ENCODE results near the gene APOB. TPM values are rescaled to one million over a fixed set of nuclear protein-coding genes. Genes with fewer than 3 reads are reported as not detected.

The APOB gene
- polyA plus RNA-seq, 1 of the 3 experiments (the other 2 are of a cell fraction): not detected

DNA sequence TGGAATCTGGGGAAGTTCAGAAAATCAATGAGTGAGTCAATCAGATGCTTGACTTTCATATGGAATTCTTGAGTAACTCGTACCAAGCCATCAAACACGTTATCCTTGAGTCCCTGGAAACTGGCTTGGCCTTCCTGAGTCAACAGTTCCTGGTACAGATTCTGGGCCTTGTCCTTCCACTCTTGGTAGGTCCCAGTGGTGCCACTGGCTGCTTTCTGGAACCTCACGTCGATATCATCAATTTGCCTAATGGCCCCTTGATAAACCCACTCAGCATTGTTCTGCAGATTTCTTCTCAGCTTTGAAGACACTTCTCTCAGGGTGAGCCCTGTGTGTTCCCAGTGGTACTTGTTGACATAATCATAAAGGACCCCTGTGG, 41.1 kb downstream of the APOB start:
- POLR2A ChIA-PET: no interaction called here

DNA sequence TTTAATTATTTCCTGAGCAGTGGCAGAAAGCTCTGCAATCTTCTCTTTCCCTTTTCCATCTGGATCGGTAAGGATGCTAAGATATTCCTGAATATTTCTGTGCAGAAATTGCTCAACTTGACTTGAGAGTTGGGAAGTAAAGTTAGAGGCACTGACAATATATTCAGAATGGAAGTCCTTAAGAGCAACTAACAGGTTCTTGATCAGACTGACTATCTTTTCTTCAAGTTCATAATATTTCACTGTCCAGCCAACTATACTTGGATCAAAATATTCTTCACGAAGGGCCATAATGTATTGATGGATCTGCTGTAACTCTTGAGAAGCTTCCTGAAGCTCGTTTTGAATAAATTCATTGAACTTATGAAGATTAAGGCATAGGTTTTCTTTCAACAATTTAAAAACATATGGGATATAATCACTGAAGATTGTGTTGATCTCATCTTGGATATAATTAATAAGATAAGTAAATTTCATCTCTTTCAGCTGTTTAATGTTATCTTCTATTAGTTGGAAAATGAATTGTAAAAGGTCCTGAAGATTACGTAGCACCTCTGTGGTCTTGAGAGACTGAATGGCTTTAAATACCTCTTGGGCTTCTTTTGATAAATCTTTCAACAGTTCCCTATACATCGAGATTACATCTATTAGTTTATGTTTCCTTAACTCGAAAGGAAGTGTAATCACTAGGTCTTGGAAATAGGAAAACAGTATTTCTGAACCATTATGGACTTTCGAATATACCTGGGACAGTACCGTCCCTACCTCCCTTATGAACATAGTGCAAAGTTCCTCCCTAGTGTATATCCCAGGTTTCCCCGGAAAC, 41.7 kb downstream of the APOB start:
- CTCF ChIA-PET: interaction anchor here (1.1 to 2.4 kb wide), 2 partner anchors 39 to 341 kb away, joined by 3 to 6 read pairs; no protein-coding TSS in a partner anchor
- Histone ChIP-seq H3K9me3 (no peaks in the 10 kb centered on the region), H3K4me3 (ENCODE audit: low read depth in 2 of 2, low read length in 1 of 2) (no peak overlapping the region), H3K9me2 (no peaks in the 10 kb centered on the region), H3K79me2 (ENCODE audit: insufficient read depth) (no peaks in the 10 kb centered on the region), H3K9ac (no peak overlapping the region), H3K27me3 (ENCODE audit: insufficient read depth) (no peaks in the 10 kb centered on the region), H3K36me3 (replicated peaks in 1 of 2; ENCODE audit: control insufficient read depth in 1 of 2, insufficient read depth in 2 of 2, low read length in 1 of 2) (no peaks in the 10 kb centered on the region), H3K27ac (ENCODE audit: low read depth in 2 of 2, low read length in 1 of 2) (no peak overlapping the region), H3K4me2 (no peak overlapping the region), H4K20me1 (ENCODE audit: insufficient read depth) (no peaks in the 10 kb centered on the region), H3K4me1 (ENCODE audit: control insufficient read depth in 1 of 2, insufficient read depth in 2 of 2, low read depth in 1 of 2, low read length in 1 of 2) (peaks cover 0 to 3% of the 10 kb centered on the region in 2 experiments; a peak in 2 of 4 replicates), H3F3A (replicated peaks; ENCODE audit: insufficient read depth) (no peaks in the 10 kb centered on the region), H2AFZ (ENCODE audit: low read depth) (no peak overlapping the region)
- POLR2A ChIA-PET: no interaction called here
- WGBS (ENCODE audit: low lambda C conversion rate): 25% methylated on average over 9 of the region's 9 CpGs
- DNase-seq: no peak
- TF ChIP-seq TAF1 (IDR thresholded peaks at IDR 0.05; ENCODE audit: borderline replicate concordance, low read depth, low read length): no peak
- no peak for TF ChIP-seq NRF1 (IDR thresholded peaks at IDR 0.05; ENCODE audit: low read depth, low read length)
- TF ChIP-seq POLR2AphosphoS5 (IDR thresholded peaks at IDR 0.05; ENCODE audit: low read depth, low read length): no peak
- TF ChIP-seq EP300 (IDR thresholded peaks at IDR 0.05; ENCODE audit: borderline replicate concordance in 1 of 2, low read depth in 1 of 2, low read length in 1 of 2): no peak
- TF ChIP-seq, protein P1, sequence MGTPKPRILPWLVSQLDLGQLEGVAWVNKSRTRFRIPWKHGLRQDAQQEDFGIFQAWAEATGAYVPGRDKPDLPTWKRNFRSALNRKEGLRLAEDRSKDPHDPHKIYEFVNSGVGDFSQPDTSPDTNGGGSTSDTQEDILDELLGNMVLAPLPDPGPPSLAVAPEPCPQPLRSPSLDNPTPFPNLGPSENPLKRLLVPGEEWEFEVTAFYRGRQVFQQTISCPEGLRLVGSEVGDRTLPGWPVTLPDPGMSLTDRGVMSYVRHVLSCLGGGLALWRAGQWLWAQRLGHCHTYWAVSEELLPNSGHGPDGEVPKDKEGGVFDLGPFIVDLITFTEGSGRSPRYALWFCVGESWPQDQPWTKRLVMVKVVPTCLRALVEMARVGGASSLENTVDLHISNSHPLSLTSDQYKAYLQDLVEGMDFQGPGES (IDR thresholded peaks at IDR 0.05; ENCODE audit: low read depth, low read length): no peak
- no peak for TF ChIP-seq FOSL2 (IDR thresholded peaks at IDR 0.05; ENCODE audit: borderline replicate concordance, low read depth)
- no peak for TF ChIP-seq SIN3A (IDR thresholded peaks at IDR 0.05; ENCODE audit: borderline replicate concordance, low read depth, low read length)
- no peak for TF ChIP-seq GABPA (IDR thresholded peaks at IDR 0.05; ENCODE audit: low read depth)
- TF ChIP-seq EZH2phosphoT487 (IDR thresholded peaks at IDR 0.05; ENCODE audit: borderline replicate concordance, low read depth): no peak
- TF ChIP-seq FOXM1 (IDR thresholded peaks at IDR 0.05; ENCODE audit: low read depth): no peak
- TF ChIP-seq TCF12 (IDR thresholded peaks at IDR 0.05): no peak
- TF ChIP-seq, protein P2, sequence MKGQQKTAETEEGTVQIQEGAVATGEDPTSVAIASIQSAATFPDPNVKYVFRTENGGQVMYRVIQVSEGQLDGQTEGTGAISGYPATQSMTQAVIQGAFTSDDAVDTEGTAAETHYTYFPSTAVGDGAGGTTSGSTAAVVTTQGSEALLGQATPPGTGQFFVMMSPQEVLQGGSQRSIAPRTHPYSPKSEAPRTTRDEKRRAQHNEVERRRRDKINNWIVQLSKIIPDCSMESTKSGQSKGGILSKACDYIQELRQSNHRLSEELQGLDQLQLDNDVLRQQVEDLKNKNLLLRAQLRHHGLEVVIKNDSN (IDR thresholded peaks at IDR 0.05; ENCODE audit: borderline replicate concordance, low read depth): no peak
- no peak for TF ChIP-seq RAD21 (IDR thresholded peaks at IDR 0.05; ENCODE audit: low read length)
- no peak for TF ChIP-seq SMC3 (IDR thresholded peaks at IDR 0.05; ENCODE audit: low read depth, low read length)

More for the DNA sequence above, 41.1 kb downstream of the APOB start:
- Histone ChIP-seq H2AFZ (ENCODE audit: low read depth) (no peak overlapping the region), H3K4me1 (ENCODE audit: control insufficient read depth in 1 of 2, insufficient read depth in 2 of 2, low read depth in 1 of 2, low read length in 1 of 2) (peaks cover 0 to 3% of the 10 kb centered on the region in 2 experiments; a peak in 2 of 4 replicates), H3K4me2 (no peak overlapping the region), H3K9ac (no peak overlapping the region), H3K9me2 (no peaks in the 10 kb centered on the region), H3K36me3 (replicated peaks in 1 of 2; ENCODE audit: control insufficient read depth in 1 of 2, insufficient read depth in 2 of 2, low read length in 1 of 2) (no peaks in the 10 kb centered on the region), H3K27me3 (ENCODE audit: insufficient read depth) (no peaks in the 10 kb centered on the region), H3K27ac (ENCODE audit: low read depth in 2 of 2, low read length in 1 of 2) (no peak overlapping the region), H3K9me3 (no peaks in the 10 kb centered on the region), H4K20me1 (ENCODE audit: insufficient read depth) (no peaks in the 10 kb centered on the region), H3K4me3 (ENCODE audit: low read depth in 2 of 2, low read length in 1 of 2) (no peak overlapping the region), H3K79me2 (ENCODE audit: insufficient read depth) (no peaks in the 10 kb centered on the region), H3F3A (replicated peaks; ENCODE audit: insufficient read depth) (no peaks in the 10 kb centered on the region)
- TF ChIP-seq MXI1 (IDR thresholded peaks at IDR 0.05; ENCODE audit: low read depth, low read length) (no peak), RAD21 (IDR thresholded peaks at IDR 0.05; ENCODE audit: low read length) (no peak), ELF1 (IDR thresholded peaks at IDR 0.05) (no peak), TCF12 (IDR thresholded peaks at IDR 0.05) (no peak), EZH2phosphoT487 (IDR thresholded peaks at IDR 0.05; ENCODE audit: borderline replicate concordance, low read depth) (no peak), SIN3A (IDR thresholded peaks at IDR 0.05; ENCODE audit: borderline replicate concordance, low read depth, low read length) (no peak), FOXM1 (IDR thresholded peaks at IDR 0.05; ENCODE audit: low read depth) (no peak)
- TF ChIP-seq, protein P2 (IDR thresholded peaks at IDR 0.05; ENCODE audit: borderline replicate concordance, low read depth): no peak
- TF ChIP-seq, protein P3, sequence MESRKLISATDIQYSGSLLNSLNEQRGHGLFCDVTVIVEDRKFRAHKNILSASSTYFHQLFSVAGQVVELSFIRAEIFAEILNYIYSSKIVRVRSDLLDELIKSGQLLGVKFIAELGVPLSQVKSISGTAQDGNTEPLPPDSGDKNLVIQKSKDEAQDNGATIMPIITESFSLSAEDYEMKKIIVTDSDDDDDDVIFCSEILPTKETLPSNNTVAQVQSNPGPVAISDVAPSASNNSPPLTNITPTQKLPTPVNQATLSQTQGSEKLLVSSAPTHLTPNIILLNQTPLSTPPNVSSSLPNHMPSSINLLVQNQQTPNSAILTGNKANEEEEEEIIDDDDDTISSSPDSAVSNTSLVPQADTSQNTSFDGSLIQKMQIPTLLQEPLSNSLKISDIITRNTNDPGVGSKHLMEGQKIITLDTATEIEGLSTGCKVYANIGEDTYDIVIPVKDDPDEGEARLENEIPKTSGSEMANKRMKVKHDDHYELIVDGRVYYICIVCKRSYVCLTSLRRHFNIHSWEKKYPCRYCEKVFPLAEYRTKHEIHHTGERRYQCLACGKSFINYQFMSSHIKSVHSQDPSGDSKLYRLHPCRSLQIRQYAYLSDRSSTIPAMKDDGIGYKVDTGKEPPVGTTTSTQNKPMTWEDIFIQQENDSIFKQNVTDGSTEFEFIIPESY (IDR thresholded peaks at IDR 0.05; ENCODE audit: borderline replicate concordance, low read depth): no peak
- no peak for DNase-seq
- CTCF ChIA-PET: interaction anchor here (1.1 to 2.4 kb wide), 2 partner anchors 40 to 342 kb away, joined by 3 to 6 read pairs; no protein-coding TSS in a partner anchor
- 30% methylated on average over 4 of the region's 4 CpGs for WGBS (ENCODE audit: low lambda C conversion rate)
